Ovary (tissue), 3 donors: ENCODE measurements around the gene MAN1C1.

Source experiments
- CTCF ChIP-seq, 3 donors: fragments of 450-650 bp in 2 of 3; fragments of 200-600 bp in 1 of 3; IDR thresholded peaks; one replicate each; pipeline versions ENCODE4 v1.5.1 to v1.8.0; 2016 to 2022; ENCODE audit warnings: antibody characterized with exemption in 3 of 3, mild to moderate bottlenecking in 1 of 3
- POLR2A ChIP-seq: fragments of 450-650 bp; IDR thresholded peaks from one replicate; pipeline ENCODE4 v1.6.1; 2017; ENCODE audit warnings: antibody characterized with exemption, mild to moderate bottlenecking, moderate library complexity
- donor health status: DM: no; HTN: no; CAD: no.

GRCh38 chr1:25711555-25712298, 95.1 kb downstream of the MAN1C1 start:
- no peak for TF ChIP-seq CTCF (IDR thresholded peaks at IDR 0.05)
- TF ChIP-seq POLR2A, result no peak
